ENCODE results near the gene CYP19A1.

CYP19A1 gene

GRCh38 chr15:51193979-51194378, 144.4 kb downstream of the CYP19A1 start:
- TF ChIP-seq GATA3 (IDR thresholded peaks at IDR 0.05; ENCODE audit: low read depth, low read length) (no peak), GATA2 (IDR thresholded peaks at IDR 0.05; ENCODE audit: low read depth, low read length) (no peak)

- TF ChIP-seq GATA3 (IDR thresholded peaks at IDR 0.05; ENCODE audit: low read depth, low read length) (no peak), GATA2 (IDR thresholded peaks at IDR 0.05; ENCODE audit: low read depth, low read length) (no peak)
Observed at GRCh38 chr15:51193526-51193925, 144.9 kb downstream of the CYP19A1 start.

GRCh38 chr15:51192521-51193280, 145.7 kb downstream of the CYP19A1 start:
- TF ChIP-seq GATA3 (IDR thresholded peaks at IDR 0.05; ENCODE audit: low read depth, low read length) (no peak), GATA2 (IDR thresholded peaks at IDR 0.05; ENCODE audit: low read depth, low read length) (no peak)

GRCh38 chr15:51191766-51192165, 146.6 kb downstream of the CYP19A1 start:
- TF ChIP-seq GATA2 (IDR thresholded peaks at IDR 0.05; ENCODE audit: low read depth, low read length) (no peak), GATA3 (IDR thresholded peaks at IDR 0.05; ENCODE audit: low read depth, low read length) (no peak)

GRCh38 chr15:51191072-51191670, 147.2 kb downstream of the CYP19A1 start:
- no peak for TF ChIP-seq GATA3 (IDR thresholded peaks at IDR 0.05; ENCODE audit: low read depth, low read length)

GRCh38 chr15:51190424-51191068, 147.8 kb downstream of the CYP19A1 start:
- no peak for TF ChIP-seq GATA2 (IDR thresholded peaks at IDR 0.05; ENCODE audit: low read depth, low read length)
- TF ChIP-seq GATA3 (IDR thresholded peaks at IDR 0.05; ENCODE audit: low read depth, low read length): no peak

- TF ChIP-seq GATA3 (IDR thresholded peaks at IDR 0.05; ENCODE audit: low read depth, low read length): no peak
- TF ChIP-seq GATA2 (IDR thresholded peaks at IDR 0.05; ENCODE audit: low read depth, low read length): no peak
Observed at GRCh38 chr15:51189669-51190385, 148.6 kb downstream of the CYP19A1 start.

- TF ChIP-seq GATA2 (IDR thresholded peaks at IDR 0.05; ENCODE audit: low read depth, low read length): no peak
- TF ChIP-seq GATA3 (IDR thresholded peaks at IDR 0.05; ENCODE audit: low read depth, low read length): no peak
Observed at GRCh38 chr15:51186891-51187290, 151.5 kb downstream of the CYP19A1 start.

GRCh38 chr15:51186181-51186705, 152.2 kb downstream of the CYP19A1 start:
- no peak for TF ChIP-seq GATA3 (IDR thresholded peaks at IDR 0.05; ENCODE audit: low read depth, low read length)
- TF ChIP-seq GATA2 (IDR thresholded peaks at IDR 0.05; ENCODE audit: low read depth, low read length): no peak

- TF ChIP-seq GATA3 (IDR thresholded peaks at IDR 0.05; ENCODE audit: low read depth, low read length): no peak
- TF ChIP-seq GATA2 (IDR thresholded peaks at IDR 0.05; ENCODE audit: low read depth, low read length): no peak
Observed at GRCh38 chr15:51185213-51186159, 152.9 kb downstream of the CYP19A1 start.

GRCh38 chr15:51184627-51185026, 153.8 kb downstream of the CYP19A1 start:
- TF ChIP-seq GATA2 (IDR thresholded peaks at IDR 0.05; ENCODE audit: low read depth, low read length): no peak
- TF ChIP-seq GATA3 (IDR thresholded peaks at IDR 0.05; ENCODE audit: low read depth, low read length): no peak

GRCh38 chr15:51183076-51183475, 155.3 kb downstream of the CYP19A1 start:
- TF ChIP-seq GATA3 (IDR thresholded peaks at IDR 0.05; ENCODE audit: low read depth, low read length) (no peak), GATA2 (IDR thresholded peaks at IDR 0.05; ENCODE audit: low read depth, low read length) (no peak)

GRCh38 chr15:51181905-51182304, 156.5 kb downstream of the CYP19A1 start:
- TF ChIP-seq GATA2 (IDR thresholded peaks at IDR 0.05; ENCODE audit: low read depth, low read length) (no peak), GATA3 (IDR thresholded peaks at IDR 0.05; ENCODE audit: low read depth, low read length) (no peak)
